SU-DHL-6 (cell line): Measurements from ENCODE around the gene SYT8.

ENCODE experiments used
- CTCF ChIP-seq: fragments of 200-600 bp; sonication (generic); IDR thresholded peaks from one replicate; pipeline ENCODE4 v1.5.1; 2017; ENCODE audit warnings: antibody characterized with exemption, mild to moderate bottlenecking, low read length, moderate library complexity; ENCODE audit not compliant: insufficient read depth, poor library complexity, severe bottlenecking
- EZH2phosphoT487 ChIP-seq: fragments of 200-600 bp; sonication (generic), shearing (Covaris generic); conservative IDR thresholded peaks from 2 replicates; pipeline ENCODE4 v1.6.1; 2018; ENCODE audit warnings: mild to moderate bottlenecking, antibody characterized with exemption, low read length, moderate library complexity, mixed read lengths

- no peak for TF ChIP-seq CTCF
- no peak for TF ChIP-seq EZH2phosphoT487
Measured at GRCh38 chr11:1860108-1860507, 25.3 kb downstream of the SYT8 start.
